HepG2 (cell line): ENCODE data around the gene MEF2B. TPM values are rescaled to one million over a fixed set of nuclear protein-coding genes. Genes with fewer than 3 reads are reported as not detected.

Experiments
- BRCA1 ChIP-seq: sonication (generic); formaldehyde crosslinking; IDR thresholded peaks from 2 replicates; pipeline ENCODE4 v1.4.0; 2020; ENCODE audit warnings: missing genetic modification reagents
- CENPX ChIP-seq: sonication (generic); formaldehyde crosslinking; IDR thresholded peaks from 2 replicates; pipeline ENCODE4 v1.9.0; 2021; ENCODE audit warnings: mild to moderate bottlenecking, missing genetic modification reagents, moderate library complexity
- CHD2 ChIP-seq: IDR thresholded peaks from 2 replicates; pipeline ENCODE4 v1.6.1; 2011; ENCODE audit warnings: low read depth, low read length, improper control_type of control experiment
- CTCF ChIP-seq: sonication (generic); formaldehyde crosslinking; IDR thresholded peaks from 2 replicates; pipeline ENCODE4 v1.5.0; 2020; ENCODE audit warnings: mild to moderate bottlenecking, missing genetic modification reagents, moderate library complexity
- FOXP4 ChIP-seq: sonication (generic); formaldehyde crosslinking; IDR thresholded peaks from 2 replicates; pipeline ENCODE4 v1.4.0; 2020; ENCODE audit warnings: missing genetic modification reagents
- HNF4A ChIP-seq: sonication (generic); formaldehyde crosslinking; IDR thresholded peaks from 2 replicates; pipeline ENCODE4 v1.4.0; 2020; ENCODE audit warnings: missing genetic modification reagents
- HOXA5 ChIP-seq: sonication (generic); formaldehyde crosslinking; IDR thresholded peaks from 2 replicates; pipeline ENCODE4 v1.4.0; 2020; ENCODE audit warnings: missing genetic modification reagents
- RFX5 ChIP-seq: IDR thresholded peaks from 2 replicates; pipeline ENCODE4 v1.6.1; 2011; ENCODE audit warnings: low read depth, low read length, improper control_type of control experiment
- SAP130 ChIP-seq: IDR thresholded peaks from 2 replicates; pipeline ENCODE4 v1.6.1; 2016; ENCODE audit warnings: low read depth
- SUZ12 ChIP-seq: fragments of 150-350 bp; IDR thresholded peaks from 2 replicates; pipeline ENCODE4 v1.6.1; 2014; ENCODE audit warnings: low read depth, low read length
- ZBTB42 ChIP-seq: sonication (generic); formaldehyde crosslinking; IDR thresholded peaks from 2 replicates; pipeline ENCODE4 v1.5.0; 2020; ENCODE audit warnings: mild to moderate bottlenecking, missing genetic modification reagents
- ZNF331 ChIP-seq: sonication (generic); formaldehyde crosslinking; IDR thresholded peaks from 2 replicates; pipeline ENCODE4 v1.4.0; 2020; ENCODE audit warnings: missing genetic modification reagents
- ZNF383 ChIP-seq: sonication (generic); formaldehyde crosslinking; IDR thresholded peaks from 2 replicates; pipeline ENCODE4 v1.4.0; 2020; ENCODE audit warnings: missing genetic modification reagents, mild to moderate bottlenecking, borderline replicate concordance
- ZNF501 ChIP-seq: sonication (generic); formaldehyde crosslinking; IDR thresholded peaks from 2 replicates; pipeline ENCODE4 v1.5.1; 2020; ENCODE audit warnings: mild to moderate bottlenecking, moderate library complexity, missing genetic modification reagents
- ZNF780A ChIP-seq: sonication (generic); formaldehyde crosslinking; IDR thresholded peaks from 2 replicates; pipeline ENCODE4 v1.8.0; 2022; ENCODE audit warnings: mild to moderate bottlenecking, missing genetic modification reagents, moderate library complexity
- polyA plus RNA-seq, 8 experiments: library from polyadenylated mRNA; depleted of rRNA in 3 of 8; stranded (reverse) in 7 of 8; unstranded in 1 of 8; fragments of >200 nt; fragmentation: Illumina TruSeq in 4 of 8; extraction: Trizol in 4 of 8; gene quantifications; 2 replicates each; pipeline versions ENCODE4 v1.2.1 to v1.2.3, GENCODE V29; 2011 to 2016; ENCODE audit warnings: low read depth in 4 of 8, missing spikeins in 1 of 8, mixed read lengths in 1 of 8; ENCODE audit not compliant: insufficient read depth in 1 of 8
- total RNA-seq, 5 experiments: library from RNA; depleted of rRNA; stranded (reverse); fragments of >200 nt; fragmentation: Illumina TruSeq; extraction: Trizol; gene quantifications; 2 replicates each; pipeline ENCODE4 v1.2.3, GENCODE V29; 2016; ENCODE audit warnings: low read depth in 1 of 5
- TF ChIP-seq, protein P1 (sequence below): sonication (generic); formaldehyde crosslinking; IDR thresholded peaks from 2 replicates; pipeline ENCODE4 v1.5.0; 2020; ENCODE audit warnings: mild to moderate bottlenecking, missing genetic modification reagents
- TF ChIP-seq, protein P2 (sequence below): sonication (generic); formaldehyde crosslinking; IDR thresholded peaks from 2 replicates; pipeline ENCODE4 v1.4.0; 2020; ENCODE audit warnings: mild to moderate bottlenecking, low read depth, missing genetic modification reagents
- TF ChIP-seq, protein P3 (sequence below): sonication (generic); formaldehyde crosslinking; IDR thresholded peaks from 2 replicates; pipeline ENCODE4 v1.5.0; 2020; ENCODE audit warnings: missing genetic modification reagents

Gene MEF2B
- total and polyA plus RNA-seq, 2 of the 13 experiments (the other 11 are each of a cell fraction or from before 2014, with no cell fraction given) = 1.2 to 1.7 TPM

- peak; percentile 36 for TF ChIP-seq CTCF
- no peak for TF ChIP-seq CENPX (CRISPR knock-in tag)
- TF ChIP-seq CHD2 = no peak
- TF ChIP-seq ZNF331 (CRISPR knock-in tag) = peak; percentile 91
- no peak for TF ChIP-seq ZNF383 (CRISPR knock-in tag)
- TF ChIP-seq, protein P1, sequence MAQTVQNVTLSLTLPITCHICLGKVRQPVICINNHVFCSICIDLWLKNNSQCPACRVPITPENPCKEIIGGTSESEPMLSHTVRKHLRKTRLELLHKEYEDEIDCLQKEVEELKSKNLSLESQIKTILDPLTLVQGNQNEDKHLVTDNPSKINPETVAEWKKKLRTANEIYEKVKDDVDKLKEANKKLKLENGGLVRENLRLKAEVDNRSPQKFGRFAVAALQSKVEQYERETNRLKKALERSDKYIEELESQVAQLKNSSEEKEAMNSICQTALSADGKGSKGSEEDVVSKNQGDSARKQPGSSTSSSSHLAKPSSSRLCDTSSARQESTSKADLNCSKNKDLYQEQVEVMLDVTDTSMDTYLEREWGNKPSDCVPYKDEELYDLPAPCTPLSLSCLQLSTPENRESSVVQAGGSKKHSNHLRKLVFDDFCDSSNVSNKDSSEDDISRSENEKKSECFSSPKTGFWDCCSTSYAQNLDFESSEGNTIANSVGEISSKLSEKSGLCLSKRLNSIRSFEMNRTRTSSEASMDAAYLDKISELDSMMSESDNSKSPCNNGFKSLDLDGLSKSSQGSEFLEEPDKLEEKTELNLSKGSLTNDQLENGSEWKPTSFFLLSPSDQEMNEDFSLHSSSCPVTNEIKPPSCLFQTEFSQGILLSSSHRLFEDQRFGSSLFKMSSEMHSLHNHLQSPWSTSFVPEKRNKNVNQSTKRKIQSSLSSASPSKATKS = 0 out of 2 replicates have a peak, but pooled peaks have one; percentile 81
- TF ChIP-seq ZNF501 (CRISPR knock-in tag) = peak; percentile 71; the same call in 1 of the 2 replicates
- TF ChIP-seq SAP130 (CRISPR knock-in tag) = peak; percentile 94
- TF ChIP-seq, protein P2, sequence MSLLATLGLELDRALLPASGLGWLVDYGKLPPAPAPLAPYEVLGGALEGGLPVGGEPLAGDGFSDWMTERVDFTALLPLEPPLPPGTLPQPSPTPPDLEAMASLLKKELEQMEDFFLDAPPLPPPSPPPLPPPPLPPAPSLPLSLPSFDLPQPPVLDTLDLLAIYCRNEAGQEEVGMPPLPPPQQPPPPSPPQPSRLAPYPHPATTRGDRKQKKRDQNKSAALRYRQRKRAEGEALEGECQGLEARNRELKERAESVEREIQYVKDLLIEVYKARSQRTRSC (CRISPR knock-in tag) = no peak
- TF ChIP-seq ZBTB42 (CRISPR knock-in tag) = no peak
- TF ChIP-seq, protein P3, sequence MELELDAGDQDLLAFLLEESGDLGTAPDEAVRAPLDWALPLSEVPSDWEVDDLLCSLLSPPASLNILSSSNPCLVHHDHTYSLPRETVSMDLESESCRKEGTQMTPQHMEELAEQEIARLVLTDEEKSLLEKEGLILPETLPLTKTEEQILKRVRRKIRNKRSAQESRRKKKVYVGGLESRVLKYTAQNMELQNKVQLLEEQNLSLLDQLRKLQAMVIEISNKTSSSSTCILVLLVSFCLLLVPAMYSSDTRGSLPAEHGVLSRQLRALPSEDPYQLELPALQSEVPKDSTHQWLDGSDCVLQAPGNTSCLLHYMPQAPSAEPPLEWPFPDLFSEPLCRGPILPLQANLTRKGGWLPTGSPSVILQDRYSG (CRISPR knock-in tag) = peak; percentile 70; the same call in 1 of the 2 replicates
- peak; percentile 90 for TF ChIP-seq FOXP4 (CRISPR knock-in tag)
- peak; percentile 99 for TF ChIP-seq HNF4A (CRISPR knock-in tag)
- TF ChIP-seq SUZ12 = no peak
- TF ChIP-seq HOXA5 (CRISPR knock-in tag) = peak; percentile 89
- no peak; the same call in 1 of the 2 replicates for TF ChIP-seq ZNF780A (CRISPR knock-in tag)
- TF ChIP-seq RFX5 = no peak
- TF ChIP-seq BRCA1 (CRISPR knock-in tag) = no peak
Measured at GRCh38 chr19:19096641-19097627, 73.1 kb downstream of the MEF2B start (continued).
